Gastrocnemius medialis (tissue), 4 donors: Measurements from ENCODE around the gene DDT. TPM values are rescaled to one million over a fixed set of nuclear protein-coding genes. Genes with fewer than 3 reads are reported as not detected.
"Not testable (repeated sequence)": the region's sequence is repeated elsewhere in the genome, so short reads cannot be mapped to it uniquely, and the experiment has no call there.

Source experiments
- ATAC-seq, 2 donors: fragments of 150-250 bp; one replicate each; pipeline ENCODE4 v1.9.1; 2016
- DNase-seq, 2 donors: peaks; one replicate each; pipeline ENCODE4 v3.0.0-alpha.2; 2019
- H3K27ac ChIP-seq, 4 donors: fragments of 200-600 bp; sonication (generic); 1 replicate in 1 of 4; 2 replicates in 3 of 4; pipeline ENCODE4 v1.5.1; 2016 to 2018; ENCODE audit warnings: mild to moderate bottlenecking in 2 of 4, moderate library complexity in 1 of 4
- H3K27me3 ChIP-seq, 3 donors: fragments of 200-600 bp; sonication (generic) in 2 of 3; 1 replicate in 1 of 3; 2 replicates in 2 of 3; pipeline versions ENCODE4 v1.5.1 to v1.6.0; 2016 to 2019; ENCODE audit warnings: mild to moderate bottlenecking in 1 of 3, moderate library complexity in 1 of 3
- H3K36me3 ChIP-seq, 2 donors: fragments of 200-600 bp; sonication (generic) in 1 of 2; one replicate each; pipeline ENCODE4 v1.5.1; 2017 to 2018
- H3K4me1 ChIP-seq, 2 donors: fragments of 200-600 bp; sonication (generic) in 1 of 2; one replicate each; pipeline ENCODE4 v1.5.1; 2016 to 2017; ENCODE audit warnings: mild to moderate bottlenecking in 2 of 2
- H3K4me3 ChIP-seq, 4 donors: fragments of 200-600 bp; sonication (generic) in 3 of 4; 1 replicate in 1 of 4; 2 replicates in 3 of 4; pipeline ENCODE4 v1.5.1; 2016 to 2019; ENCODE audit warnings: mild to moderate bottlenecking in 2 of 4
- H3K9me3 ChIP-seq, 3 donors: fragments of 200-600 bp; sonication (generic) in 2 of 3; 1 replicate in 1 of 3; 2 replicates in 2 of 3; pipeline ENCODE4 v1.5.1; 2016 to 2019
- POLR2A ChIP-seq, 2 donors: fragments of 450-650 bp; IDR thresholded peaks; one replicate each; pipeline ENCODE4 v1.6.1; 2017; ENCODE audit warnings: antibody characterized with exemption in 2 of 2, mild to moderate bottlenecking in 2 of 2, moderate library complexity in 2 of 2
- in situ Hi-C, 4 donors: fragments of 200-750 bp; cut with MboI; loops; one replicate each; pipeline versions ENCODE4 v1.15.0 to v1.8.0; 2017; ENCODE audit warnings: low sequenced_read_pairs in 4 of 4
- intact Hi-C: fragments of 100-400 bp; cut with DNase I; formaldehyde crosslinking; loops from one replicate; pipeline ENCODE4 v1.15.1; 2023; ENCODE audit warnings: low total_unique reads
- total RNA-seq, 4 donors: library from RNA; depleted of rRNA; stranded (reverse); fragments of >200 nt; gene quantifications; one replicate each; pipeline versions ENCODE4 v1.1.0 to v1.2.3, GENCODE V29; 2016
- TF ChIP-seq, protein P1 (sequence below), 5 experiments: fragments of 450-650 bp in 3 of 5; fragments of 200-600 bp in 2 of 5; sonication (generic) in 2 of 5; IDR thresholded peaks in 4 of 5; conservative IDR thresholded peaks in 1 of 5; 1 replicate in 4 of 5; 2 replicates in 1 of 5; pipeline ENCODE4 v1.5.1; 2016 to 2019; ENCODE audit warnings: antibody characterized with exemption in 5 of 5, mild to moderate bottlenecking in 3 of 5, moderate library complexity in 3 of 5

DDT gene
- total RNA-seq, 4 donors from 2014 or later: 98.1 to 134 (median 107) TPM

DNA sequence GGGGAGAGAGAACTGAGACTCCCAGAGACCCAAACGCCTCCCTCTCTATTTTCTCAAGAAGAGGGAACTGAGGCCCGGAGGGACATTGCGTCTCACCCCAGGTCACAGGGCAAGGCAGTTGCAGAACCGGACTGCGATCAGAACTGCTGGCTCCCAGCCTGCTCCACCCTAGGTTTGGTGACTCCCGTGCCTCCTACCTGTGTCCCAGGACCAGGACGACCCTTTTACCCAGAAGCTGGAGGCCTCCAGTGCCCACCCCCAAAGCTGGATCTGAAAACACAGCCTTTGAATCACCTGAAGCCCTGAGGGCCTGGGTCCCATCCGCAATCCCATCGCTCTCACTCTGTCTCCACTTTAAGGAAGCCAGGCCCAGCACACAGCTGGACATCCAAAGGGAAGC, 29.6 kb upstream of the DDT start:
- TF ChIP-seq, protein P1, sequence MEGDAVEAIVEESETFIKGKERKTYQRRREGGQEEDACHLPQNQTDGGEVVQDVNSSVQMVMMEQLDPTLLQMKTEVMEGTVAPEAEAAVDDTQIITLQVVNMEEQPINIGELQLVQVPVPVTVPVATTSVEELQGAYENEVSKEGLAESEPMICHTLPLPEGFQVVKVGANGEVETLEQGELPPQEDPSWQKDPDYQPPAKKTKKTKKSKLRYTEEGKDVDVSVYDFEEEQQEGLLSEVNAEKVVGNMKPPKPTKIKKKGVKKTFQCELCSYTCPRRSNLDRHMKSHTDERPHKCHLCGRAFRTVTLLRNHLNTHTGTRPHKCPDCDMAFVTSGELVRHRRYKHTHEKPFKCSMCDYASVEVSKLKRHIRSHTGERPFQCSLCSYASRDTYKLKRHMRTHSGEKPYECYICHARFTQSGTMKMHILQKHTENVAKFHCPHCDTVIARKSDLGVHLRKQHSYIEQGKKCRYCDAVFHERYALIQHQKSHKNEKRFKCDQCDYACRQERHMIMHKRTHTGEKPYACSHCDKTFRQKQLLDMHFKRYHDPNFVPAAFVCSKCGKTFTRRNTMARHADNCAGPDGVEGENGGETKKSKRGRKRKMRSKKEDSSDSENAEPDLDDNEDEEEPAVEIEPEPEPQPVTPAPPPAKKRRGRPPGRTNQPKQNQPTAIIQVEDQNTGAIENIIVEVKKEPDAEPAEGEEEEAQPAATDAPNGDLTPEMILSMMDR (IDR thresholded peaks at IDR 0.05 in 4 of 5, conservative IDR thresholded peaks at IDR 0.05 in 1 of 5): no peak
- TF ChIP-seq POLR2A (IDR thresholded peaks at IDR 0.05): no peak
- Histone ChIP-seq H3K4me1 (peaks cover 0 to 4% of the 10 kb centered on the region in 2 donors), H3K27me3 (no peaks in the 10 kb centered on the region), H3K9me3 (no peaks in the 10 kb centered on the region), H3K4me3 (no peak overlapping the region), H3K27ac (no peak overlapping the region), H3K36me3 (no peaks in the 10 kb centered on the region)
- intact Hi-C loops (loop anchor here (5.0 kb wide), 1 partner anchor 57 kb away; no protein-coding TSS in a partner anchor), in situ Hi-C loops (no loop called here)
- ATAC-seq: no peak
- DNase-seq: no peak

DNA sequence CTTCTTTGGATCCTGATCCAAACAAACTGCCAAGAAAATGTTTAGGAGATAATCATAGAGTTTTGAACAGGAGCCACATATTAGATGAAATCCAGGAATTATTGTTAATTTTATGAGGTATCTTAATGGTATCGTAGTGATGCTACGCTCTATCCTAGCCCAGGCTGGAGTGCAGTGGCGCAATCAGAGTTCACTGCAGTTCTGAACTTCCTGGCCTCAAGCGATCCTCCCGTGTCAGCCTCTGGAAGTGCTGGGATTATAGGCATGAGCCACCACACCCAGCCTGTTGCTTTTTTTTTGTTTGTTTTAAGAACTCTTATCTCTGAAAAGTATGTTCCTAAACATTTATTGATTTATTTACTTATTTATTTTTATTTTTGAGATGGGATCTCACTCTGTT, 28.6 kb upstream of the DDT start:
- TF ChIP-seq, protein P1 (IDR thresholded peaks at IDR 0.05 in 4 of 5, conservative IDR thresholded peaks at IDR 0.05 in 1 of 5): no peak
- TF ChIP-seq POLR2A (IDR thresholded peaks at IDR 0.05): no peak
- no peak for ATAC-seq
- intact Hi-C loops: loop anchor here (5.0 kb wide), 1 partner anchor 56 kb away; no protein-coding TSS in a partner anchor

DNA sequence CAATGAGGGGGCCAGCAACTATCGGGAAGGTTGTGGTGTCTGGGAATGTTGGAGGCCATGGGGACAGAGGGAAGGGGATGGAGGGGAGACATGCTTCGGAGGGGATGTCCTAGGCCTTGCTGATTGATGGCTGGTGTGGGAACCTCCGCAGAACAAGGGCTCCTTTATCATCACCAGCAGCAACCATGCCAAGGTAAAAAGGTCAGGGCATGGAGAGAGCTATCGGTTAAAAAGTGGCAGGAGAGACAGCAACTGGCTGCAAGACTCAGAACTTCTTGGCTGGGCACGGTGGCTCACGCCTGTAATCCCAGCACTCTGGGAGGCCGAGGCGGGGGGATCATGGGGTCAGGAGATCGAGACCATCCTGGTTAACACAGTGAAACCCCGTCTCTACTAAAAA, 28.0 kb upstream of the DDT start:
- Histone ChIP-seq H3K4me3 (no peak overlapping the region), H3K27me3 (no peaks in the 10 kb centered on the region), H3K36me3 (no peaks in the 10 kb centered on the region), H3K9me3 (no peaks in the 10 kb centered on the region), H3K27ac (no peak overlapping the region), H3K4me1 (peaks cover 0 to 4% of the 10 kb centered on the region in 2 donors)
- TF ChIP-seq, protein P1 (IDR thresholded peaks at IDR 0.05 in 4 of 5, conservative IDR thresholded peaks at IDR 0.05 in 1 of 5): no peak
- TF ChIP-seq POLR2A (IDR thresholded peaks at IDR 0.05): no peak
- in situ Hi-C loops (no loop called here), intact Hi-C loops (loop anchor here (5.0 kb wide), 1 partner anchor 55 kb away; no protein-coding TSS in a partner anchor)
- DNase-seq (no peak), ATAC-seq (no peak)

More for the DNA sequence above, 28.6 kb upstream of the DDT start:
- Histone ChIP-seq H3K4me1 (peaks cover 0 to 4% of the 10 kb centered on the region in 2 donors), H3K9me3 (no peaks in the 10 kb centered on the region), H3K4me3 (no peak overlapping the region), H3K27ac (no peak overlapping the region), H3K27me3 (no peaks in the 10 kb centered on the region), H3K36me3 (no peaks in the 10 kb centered on the region)
- in situ Hi-C loops: no loop called here
- no peak for DNase-seq

DNA sequence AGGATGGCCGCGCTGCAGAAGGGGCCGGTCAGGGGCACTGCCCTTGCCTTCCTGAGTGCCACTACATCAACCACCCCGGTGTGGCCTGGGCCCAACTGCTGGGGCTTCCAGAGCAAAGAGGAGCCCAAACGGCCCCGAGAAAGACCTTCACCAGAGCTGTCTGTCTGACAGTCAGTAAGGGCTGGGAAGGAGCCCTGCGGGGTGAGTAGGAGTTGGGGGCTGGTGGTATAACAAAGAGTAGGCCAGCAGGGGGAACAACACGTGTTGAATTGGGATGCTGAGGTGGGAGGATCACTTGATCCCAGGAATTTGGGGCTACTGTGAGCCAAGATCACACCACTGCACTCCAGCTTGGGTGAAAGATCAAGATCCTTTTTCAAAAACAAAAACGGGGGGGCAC, 27.1 kb upstream of the DDT start:
- TF ChIP-seq, protein P1 (IDR thresholded peaks at IDR 0.05 in 4 of 5, conservative IDR thresholded peaks at IDR 0.05 in 1 of 5): no peak
- no peak for TF ChIP-seq POLR2A (IDR thresholded peaks at IDR 0.05)
- intact Hi-C loops: loop anchor here (5.0 kb wide), 1 partner anchor 54 kb away; no protein-coding TSS in a partner anchor
- no peaks in the 10 kb centered on the region for H3K27me3 ChIP-seq
- no peaks in the 10 kb centered on the region for H3K9me3 ChIP-seq
- no peaks in the 10 kb centered on the region for H3K36me3 ChIP-seq
- DNase-seq (no peak), ATAC-seq (no peak)
- H3K4me3 ChIP-seq: no peak overlapping the region
- in situ Hi-C loops: no loop called here
- H3K4me1 ChIP-seq: peaks cover 0 to 4% of the 10 kb centered on the region in 2 donors
- no peak overlapping the region for H3K27ac ChIP-seq

DNA sequence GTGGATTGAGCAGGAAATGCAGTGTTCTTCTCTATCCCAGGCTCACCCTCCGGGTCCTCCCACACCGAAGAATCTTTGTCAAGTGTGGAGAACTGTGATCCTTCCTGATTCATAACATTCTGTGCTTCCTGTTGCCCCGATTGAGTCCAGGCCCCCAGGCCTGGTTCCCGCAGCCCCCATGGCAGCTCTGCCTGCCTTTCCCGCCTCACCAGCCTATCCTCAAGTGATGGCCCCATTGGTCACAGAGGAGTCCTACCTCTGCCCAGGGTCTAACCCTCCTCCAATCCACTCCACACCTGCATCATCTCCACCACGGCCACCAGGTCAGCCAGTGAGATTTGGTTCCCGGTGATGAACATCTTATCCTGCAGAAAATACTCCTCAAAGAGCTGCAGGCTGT, 25.5 kb upstream of the DDT start:
- intact Hi-C loops: loop anchor here (5.0 kb wide), 1 partner anchor 52 kb away; no protein-coding TSS in a partner anchor

More for the DNA sequence above, 25.5 kb upstream of the DDT start:
- ATAC-seq, H3K9me3 ChIP-seq, DNase-seq, H3K27ac ChIP-seq, H3K4me1 ChIP-seq, H3K36me3 ChIP-seq, H3K4me3 ChIP-seq, H3K27me3 ChIP-seq, in situ Hi-C loops: not testable (repeated sequence)
